ENCODE measurements around the gene TTYH3.
"Not testable (repeated sequence)": the region's sequence is repeated elsewhere in the genome, so short reads cannot be mapped to it uniquely, and the experiment has no call there.

TTYH3 gene

DNA sequence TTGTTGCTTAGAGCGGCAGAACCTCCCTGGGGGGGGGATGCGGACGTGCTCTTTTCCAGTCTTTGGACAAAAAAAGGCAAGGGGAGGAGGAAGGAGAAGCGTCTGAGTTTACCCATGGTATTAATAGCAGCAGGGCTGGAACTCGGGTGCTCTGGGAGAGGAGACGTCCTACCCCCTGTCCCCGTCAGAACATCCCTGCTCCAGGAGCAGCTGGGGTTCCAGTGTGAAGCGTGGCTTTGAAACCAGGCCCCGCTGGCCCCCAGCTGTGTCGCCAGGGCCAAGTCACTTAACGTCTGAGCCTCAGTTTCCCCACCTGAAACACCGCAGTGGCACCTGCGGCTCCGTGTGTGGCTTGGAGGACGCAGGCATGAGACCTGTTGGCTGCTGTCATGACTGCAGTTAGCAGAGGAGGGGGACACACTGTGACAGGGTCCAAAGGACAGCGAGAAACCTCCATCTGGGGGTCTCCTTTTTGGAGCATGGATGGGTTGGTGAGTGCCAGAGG is 57.6 kb downstream of the TTYH3 start:
- DNase-seq (ENCODE audit: low read depth) = no peak

GRCh38 chr7:2689951-2690705 is 58.3 kb downstream of the TTYH3 start:
- no peak for DNase-seq (ENCODE audit: low read depth)

DNA sequence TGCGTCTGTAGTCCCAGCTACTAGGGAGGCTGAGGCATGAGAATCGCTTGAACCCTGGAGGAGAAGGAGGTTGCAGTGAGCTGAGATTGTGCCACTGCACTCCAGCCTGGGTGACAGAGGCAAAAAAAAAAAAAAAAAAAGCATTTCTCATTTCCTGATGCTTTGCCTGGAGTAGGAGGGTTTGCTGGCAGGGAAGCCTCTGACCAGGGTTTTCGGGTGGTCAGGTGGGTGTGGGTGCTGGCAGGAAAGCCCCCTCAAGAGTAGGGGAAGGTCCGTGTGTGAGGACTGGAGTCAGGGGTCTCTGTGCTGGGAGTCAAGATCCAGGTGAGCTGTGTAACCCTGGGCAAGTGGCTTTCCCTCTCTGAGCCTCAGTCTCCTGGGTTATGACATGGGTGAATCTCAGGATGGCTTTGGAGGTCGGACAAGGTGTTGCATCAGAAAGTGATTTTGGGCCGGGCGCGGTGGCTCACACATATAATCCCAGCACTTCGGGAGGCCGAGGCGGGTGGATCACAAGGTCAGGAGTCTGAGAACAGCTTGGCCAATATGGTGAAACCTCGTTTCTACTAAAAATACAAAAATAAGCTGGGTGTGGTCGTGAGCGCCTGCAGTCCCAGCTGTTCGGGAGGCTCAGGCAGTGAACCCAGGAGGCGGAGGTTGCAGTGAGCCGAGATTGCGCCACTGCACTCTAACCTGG is 59.4 kb downstream of the TTYH3 start:
- no peak for DNase-seq (ENCODE audit: low read depth)

DNA sequence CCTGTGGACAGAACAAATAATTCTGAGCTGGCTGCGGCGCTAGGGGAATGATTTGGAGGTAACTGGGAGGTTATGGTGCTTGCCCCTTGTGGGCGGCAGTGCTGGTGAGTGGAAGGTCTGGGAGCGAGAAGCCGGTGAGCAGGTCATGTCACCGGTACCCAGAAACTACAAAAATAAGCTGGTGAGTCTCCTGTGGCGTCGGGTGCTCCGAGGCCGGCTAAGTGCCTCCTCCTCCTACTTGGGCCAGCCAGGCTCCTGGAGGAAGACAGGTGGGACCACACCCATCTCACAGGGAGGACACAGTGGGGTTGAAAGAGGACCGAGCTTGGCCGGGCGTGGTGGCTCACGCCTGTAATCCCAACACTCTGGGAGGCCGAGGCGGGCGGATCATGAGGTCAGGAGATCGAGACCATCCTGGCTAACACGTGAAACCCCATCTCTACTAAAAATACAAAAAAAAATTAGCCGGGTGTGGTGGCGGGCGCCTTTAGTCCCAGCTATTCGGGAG is 60.2 kb downstream of the TTYH3 start:
- not testable (repeated sequence) for DNase-seq (ENCODE audit: low read depth)

GRCh38 chr7:2692543-2692942 is 60.8 kb downstream of the TTYH3 start:
- DNase-seq (ENCODE audit: low read depth) = no peak

- DNase-seq (ENCODE audit: low read depth) = not testable (repeated sequence)
Measured at GRCh38 chr7:2693420-2694121, 61.8 kb downstream of the TTYH3 start.

GRCh38 chr7:2694122-2694436 is 62.3 kb downstream of the TTYH3 start:
- DNase-seq (ENCODE audit: low read depth) = not testable (repeated sequence)

GRCh38 chr7:2698581-2699288 is 66.9 kb downstream of the TTYH3 start:
- peak; percentile 54 for DNase-seq (ENCODE audit: low read depth)

GRCh38 chr7:2699289-2699620 is 67.5 kb downstream of the TTYH3 start:
- no peak for DNase-seq (ENCODE audit: low read depth)

DNA sequence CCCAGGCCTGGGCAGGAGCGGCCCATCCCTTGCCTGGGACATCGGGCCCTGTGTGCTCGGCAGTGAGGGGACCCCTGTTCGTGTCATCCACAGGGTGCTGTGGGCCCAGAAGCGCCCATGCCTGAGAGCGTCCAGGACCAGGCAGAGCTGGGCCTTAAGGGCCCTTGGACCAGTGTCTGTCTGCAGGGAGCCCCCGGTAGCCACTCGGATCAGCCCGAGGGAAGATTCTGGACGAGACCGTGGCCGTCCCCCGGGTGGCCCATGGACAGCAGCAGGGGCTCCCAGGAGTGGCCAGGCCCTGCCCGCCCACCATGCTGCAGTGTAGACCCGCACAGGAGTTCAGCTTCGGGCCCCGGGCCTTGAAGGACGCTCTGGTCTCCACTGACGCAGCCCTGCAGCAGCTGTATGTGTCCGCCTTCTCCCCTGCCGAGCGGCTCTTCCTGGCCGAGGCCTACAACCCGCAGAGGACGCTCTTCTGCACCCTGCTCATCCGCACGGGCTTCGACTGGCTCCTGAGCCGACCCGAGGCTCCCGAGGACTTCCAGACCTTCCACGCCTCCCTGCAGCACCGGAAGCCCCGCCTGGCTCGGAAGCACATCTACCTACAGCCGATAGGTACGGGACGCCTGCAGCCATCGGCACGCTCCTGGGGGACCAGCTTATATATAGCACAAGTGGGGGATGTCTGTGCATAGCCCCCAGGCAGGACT is 68.5 kb downstream of the TTYH3 start:
- DNase-seq (ENCODE audit: low read depth) = no peak

GRCh38 chr7:2701424-2701823 is 69.6 kb downstream of the TTYH3 start:
- DNase-seq (ENCODE audit: low read depth) = no peak

DNA sequence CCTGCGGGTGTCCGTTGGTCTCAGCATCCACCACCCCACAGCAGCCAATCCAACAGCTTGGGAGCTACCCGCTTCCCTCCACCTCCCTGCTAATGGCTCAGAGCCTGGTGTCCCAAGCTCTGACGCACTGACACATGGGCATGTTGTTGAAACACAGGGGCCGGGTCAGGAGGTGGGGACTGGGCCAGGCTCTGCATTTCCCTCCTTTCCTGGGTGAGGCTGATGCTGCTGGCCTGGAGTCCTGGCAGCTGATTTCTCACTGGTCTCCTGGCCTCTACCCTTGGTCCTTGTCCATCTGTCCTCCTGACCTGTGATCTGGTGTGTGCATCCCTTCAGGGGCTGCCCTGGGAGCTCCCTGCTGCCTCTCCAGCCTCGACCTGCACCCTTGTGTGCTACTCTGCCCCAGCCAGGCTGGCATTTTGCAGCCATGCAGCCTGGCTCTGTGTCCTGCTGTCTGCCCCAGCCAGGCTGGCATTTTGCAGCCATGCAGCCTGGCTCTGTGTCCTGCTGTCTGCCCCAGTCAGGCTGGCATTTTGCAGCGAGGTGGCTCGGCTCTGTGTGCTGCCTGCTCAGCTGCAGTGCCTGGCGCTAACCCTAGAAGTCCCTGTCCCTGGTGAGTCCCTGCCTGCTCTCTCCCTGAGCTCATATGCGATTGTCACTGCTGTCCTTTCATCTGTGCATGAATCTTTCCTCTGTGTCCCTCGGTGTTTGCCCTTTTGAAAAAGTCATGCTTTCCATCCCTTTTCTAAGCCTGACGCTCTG is 70.2 kb downstream of the TTYH3 start:
- DNase-seq (ENCODE audit: low read depth) = no peak

DNA sequence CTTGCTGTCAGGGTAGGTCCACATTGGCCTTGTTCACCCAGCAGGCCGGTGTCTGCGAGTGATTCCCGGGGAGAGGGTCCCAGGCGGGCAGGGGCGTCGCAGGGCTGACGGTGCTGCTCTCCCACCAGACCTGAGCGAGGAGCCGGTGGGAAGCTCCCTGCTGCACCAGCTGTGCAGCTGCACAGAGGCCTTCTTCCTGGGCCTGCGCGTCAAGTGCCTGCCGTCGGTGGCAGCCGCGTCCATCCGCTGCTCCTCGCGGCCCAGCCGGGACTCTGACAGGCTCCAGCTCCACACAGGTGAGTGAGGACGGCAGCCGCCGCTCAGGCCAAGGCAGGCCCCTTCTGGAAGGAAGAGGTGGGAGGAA is 70.8 kb downstream of the TTYH3 start:
- no peak for DNase-seq (ENCODE audit: low read depth)

- DNase-seq (ENCODE audit: low read depth) = no peak
Measured at GRCh38 chr7:2705371-2706096, 73.7 kb downstream of the TTYH3 start.

DNA sequence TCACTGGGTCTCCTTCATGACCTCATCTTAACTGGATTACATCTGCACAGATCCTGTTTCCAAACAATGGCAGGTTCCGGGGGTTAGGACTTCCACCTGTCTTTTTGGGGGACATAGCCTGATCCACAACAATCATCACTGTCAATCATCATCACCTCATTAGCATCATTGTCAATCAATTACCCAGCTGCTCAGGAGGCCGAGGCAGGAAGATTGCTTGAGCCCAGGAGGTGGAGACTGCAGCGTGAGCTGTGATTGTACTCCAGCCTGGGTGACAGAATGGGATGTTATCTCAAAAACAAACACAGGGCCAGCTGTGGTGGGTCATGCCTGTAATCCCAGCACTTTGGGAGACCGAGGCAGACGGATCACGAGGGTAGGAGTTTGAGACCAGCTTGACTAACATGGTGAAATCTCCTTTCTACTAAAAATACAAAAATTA is 74.9 kb downstream of the TTYH3 start:
- DNase-seq (ENCODE audit: low read depth) = no peak

DNA sequence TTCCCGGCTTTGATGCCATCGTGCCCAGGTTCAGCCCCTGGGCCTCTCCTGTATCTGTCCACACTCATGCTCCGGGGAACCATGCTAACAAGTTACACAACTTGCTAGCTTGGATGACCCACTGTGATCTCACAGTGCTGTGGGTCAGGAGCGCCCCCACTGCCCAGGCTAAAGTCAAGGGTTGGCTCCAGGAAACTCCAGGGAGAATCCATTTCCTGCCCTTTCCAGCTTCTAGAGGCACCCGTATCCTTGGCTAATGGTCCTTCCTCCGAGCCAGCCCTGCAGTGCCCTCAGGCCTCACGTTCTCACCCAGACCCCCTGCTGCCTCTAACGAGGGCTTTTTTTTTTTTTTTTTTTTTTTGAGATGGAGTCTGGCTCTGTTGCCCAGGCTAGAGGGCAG is 75.7 kb downstream of the TTYH3 start:
- DNase-seq (ENCODE audit: low read depth) = no peak

GRCh38 chr7:2708041-2708440 is 76.3 kb downstream of the TTYH3 start:
- DNase-seq (ENCODE audit: low read depth) = no peak

GRCh38 chr7:2708547-2709310 is 76.9 kb downstream of the TTYH3 start:
- DNase-seq (ENCODE audit: low read depth) = no peak

DNA sequence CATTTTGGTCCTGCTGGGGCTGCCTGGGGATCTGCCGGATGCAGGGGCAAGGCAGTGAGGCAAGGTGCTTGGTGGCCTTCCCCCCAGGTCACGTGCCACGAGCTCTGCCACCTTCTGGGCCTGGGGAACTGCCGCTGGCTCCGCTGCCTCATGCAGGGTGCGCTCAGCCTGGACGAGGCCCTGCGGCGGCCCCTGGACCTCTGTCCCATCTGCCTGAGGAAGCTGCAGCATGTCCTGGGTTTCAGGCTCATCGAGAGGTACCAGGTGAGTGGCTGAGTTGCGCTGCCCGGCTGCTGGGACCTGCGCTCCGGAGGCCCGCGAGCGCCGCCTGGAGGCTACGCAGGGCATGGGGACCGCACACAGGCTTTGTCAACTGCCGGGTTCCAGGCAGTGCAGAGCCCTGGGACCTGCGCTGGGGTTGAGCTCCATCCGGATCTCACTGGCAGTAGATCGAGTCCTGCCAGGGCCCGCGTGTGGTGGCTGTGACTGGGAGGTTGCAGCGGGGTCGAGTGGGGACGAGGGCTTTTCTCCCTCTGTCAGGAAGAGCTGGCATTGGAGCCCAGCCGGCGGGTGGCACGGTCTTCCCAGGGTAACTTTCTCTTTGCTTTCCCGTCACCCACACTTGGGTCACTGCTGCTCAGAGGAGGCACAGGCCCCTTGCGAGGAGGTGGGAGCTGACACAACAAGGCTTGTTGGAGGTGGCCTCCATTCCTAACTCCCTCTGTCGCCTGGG is 77.9 kb downstream of the TTYH3 start:
- peak; percentile 62 for DNase-seq (ENCODE audit: low read depth)

All from stimulated activated CD8-positive, alpha-beta memory T cell treated with anti-CD3 and anti-CD28 coated beads, Interleukin-12 subunit alpha, Interleukin-12 subunit beta, amount 100 ng/mL, for 4 hours (primary cell).